Neural cell (in vitro differentiated cells): Measurements from ENCODE around the gene NET1. TPM values are rescaled to one million over a fixed set of nuclear protein-coding genes. Genes with fewer than 3 reads are reported as not detected.

Source experiments
- H2AFZ ChIP-seq: fragments of 200-600, 300-800 bp; sonication (generic), shearing (Covaris generic); 2 replicates; pipeline ENCODE4 v1.6.0; 2014; ENCODE audit warnings: low read depth, mild to moderate bottlenecking, antibody characterized with exemption, low read length, moderate library complexity
- H3F3A ChIP-seq: fragments of 200-600 bp; shearing (Covaris generic); 2 replicates; pipeline ENCODE4 v1.6.1; 2016; ENCODE audit warnings: mild to moderate bottlenecking, moderate library complexity, mixed read lengths, antibody characterized with exemption, low read length; ENCODE audit not compliant: insufficient read depth, poor library complexity, severe bottlenecking
- H3K27ac ChIP-seq: fragments of 200-600, 300-800 bp; sonication (generic), shearing (Covaris generic); 2 replicates; pipeline ENCODE4 v1.5.1; 2014; ENCODE audit warnings: mild to moderate bottlenecking, low read length, moderate library complexity
- H3K27me3 ChIP-seq: fragments of 300-800, 200-600 bp; sonication (generic), shearing (Covaris generic); 2 replicates; pipeline ENCODE4 v1.6.0; 2014; ENCODE audit warnings: mild to moderate bottlenecking, low read depth, low read length, moderate library complexity; ENCODE audit not compliant: insufficient read depth
- H3K36me3 ChIP-seq: fragments of 300-800, 200-600 bp; sonication (generic), shearing (Covaris generic); 2 replicates; pipeline ENCODE4 v1.5.1; 2014; ENCODE audit warnings: mild to moderate bottlenecking, antibody characterized with exemption, low read length, moderate library complexity; ENCODE audit not compliant: insufficient read depth
- H3K4me2 ChIP-seq: fragments of 300-800, 200-600 bp; sonication (generic), shearing (Covaris generic); 2 replicates; pipeline ENCODE4 v1.6.0; 2014; ENCODE audit warnings: mild to moderate bottlenecking, low read length
- H3K4me3 ChIP-seq: fragments of 300-800, 200-600 bp; sonication (generic), shearing (Covaris generic); 2 replicates; pipeline ENCODE4 v1.5.1; 2014; ENCODE audit warnings: mild to moderate bottlenecking, low read length, moderate library complexity
- H3K79me2 ChIP-seq: fragments of 200-600 bp; shearing (Covaris generic); replicated peaks from 2 replicates; pipeline ENCODE4 v1.6.0; 2014; ENCODE audit warnings: mild to moderate bottlenecking, low read length, moderate library complexity; ENCODE audit not compliant: insufficient read depth
- H3K9ac ChIP-seq: fragments of 300-800, 200-600 bp; sonication (generic), shearing (Covaris generic); 2 replicates; pipeline ENCODE4 v1.6.1; 2016; ENCODE audit warnings: mild to moderate bottlenecking, low read length, mixed read lengths
- H3K9me2 ChIP-seq: fragments of 200-600 bp; shearing (Covaris generic); 2 replicates; pipeline ENCODE4 v1.6.1; 2016; ENCODE audit warnings: mild to moderate bottlenecking, low read length, mixed read lengths; ENCODE audit not compliant: insufficient read depth
- H3K9me3 ChIP-seq: fragments of 200-600, 300-800 bp; sonication (generic), shearing (Covaris generic); 2 replicates; pipeline ENCODE4 v1.6.1; 2016; ENCODE audit warnings: mild to moderate bottlenecking, mixed run types, low read length, moderate library complexity, mixed read lengths
- H4K20me1 ChIP-seq: fragments of 200-600 bp; shearing (Covaris generic); 2 replicates; pipeline ENCODE4 v1.6.1; 2016; ENCODE audit warnings: mild to moderate bottlenecking, mixed run types; ENCODE audit not compliant: insufficient read depth
- CTCF ChIP-seq: fragments of 450-650 bp; IDR thresholded peaks from 2 replicates; pipeline ENCODE4 v1.5.1; 2014; ENCODE audit warnings: antibody characterized with exemption, mild to moderate bottlenecking, moderate library complexity; ENCODE audit not compliant: poor library complexity, severe bottlenecking
- EP300 ChIP-seq: fragments of 450-650 bp; conservative IDR thresholded peaks from 2 replicates; pipeline ENCODE4 v1.6.1; 2014; ENCODE audit warnings: antibody characterized with exemption, mild to moderate bottlenecking, moderate library complexity; ENCODE audit not compliant: poor library complexity, severe bottlenecking
- EZH2 ChIP-seq: fragments of 200-600, 300-800 bp; shearing (Covaris generic), sonication (generic); IDR thresholded peaks from 2 replicates; pipeline ENCODE4 v1.6.1; 2014; ENCODE audit warnings: antibody characterized with exemption, low read length, borderline replicate concordance, mild to moderate bottlenecking; ENCODE audit not compliant: insufficient read depth, poor library complexity, severe bottlenecking
- MXI1 ChIP-seq: fragments of 450-650 bp; conservative IDR thresholded peaks from 2 replicates; pipeline ENCODE4 v1.6.1; 2014; ENCODE audit warnings: antibody characterized with exemption, mild to moderate bottlenecking; ENCODE audit not compliant: poor library complexity, severe bottlenecking
- POLR2AphosphoS5 ChIP-seq: IDR thresholded peaks from 2 replicates; pipeline ENCODE4 v1.6.1; 2012
- RAD21 ChIP-seq: fragments of 450-650 bp; conservative IDR thresholded peaks from 2 replicates; pipeline ENCODE4 v1.6.1; 2014; ENCODE audit warnings: antibody characterized with exemption, mild to moderate bottlenecking, moderate library complexity
- REST ChIP-seq: IDR thresholded peaks from 2 replicates; pipeline ENCODE4 v1.6.1; 2012; ENCODE audit warnings: borderline replicate concordance
- SMC3 ChIP-seq: fragments of 450-650 bp; conservative IDR thresholded peaks from 2 replicates; pipeline ENCODE4 v1.6.1; 2014; ENCODE audit warnings: antibody characterized with exemption, mild to moderate bottlenecking, moderate library complexity; ENCODE audit not compliant: poor library complexity
- TAF1 ChIP-seq: IDR thresholded peaks from 2 replicates; pipeline ENCODE4 v1.6.1; 2012; ENCODE audit warnings: low read depth
- polyA plus RNA-seq: library from polyadenylated mRNA; depleted of rRNA; stranded (reverse); fragments of >200 nt; gene quantifications from 2 replicates; pipeline ENCODE4 v1.2.3, GENCODE V29; 2014

NET1 gene
- polyA plus RNA-seq, 1 donor from 2014 or later, result 8.0 TPM

DNA sequence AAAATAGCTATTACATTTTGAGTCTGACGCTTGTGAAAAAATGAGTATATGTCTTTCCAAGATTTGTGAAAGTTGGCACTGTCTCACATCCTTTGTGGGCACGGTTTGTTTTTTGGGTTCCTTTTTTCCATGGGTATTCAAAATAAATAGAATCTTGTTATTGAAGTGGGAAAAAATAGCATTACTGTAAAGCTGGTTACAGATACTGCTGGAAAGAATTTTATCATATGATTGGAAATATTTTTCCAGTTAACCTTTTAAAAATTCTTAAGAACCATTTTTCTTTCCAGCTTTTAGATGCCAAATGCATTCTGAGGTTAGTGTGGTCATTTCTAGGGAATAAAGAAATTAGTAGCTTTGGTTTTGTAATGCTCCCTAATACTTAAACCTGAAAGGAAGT lies 11.4 kb downstream of the NET1 start:
- Histone ChIP-seq H3K36me3 (no peaks in the 10 kb centered on the region), H3F3A (no peaks in the 10 kb centered on the region), H3K9me3 (no peaks in the 10 kb centered on the region), H3K4me2 (no peak overlapping the region), H3K27me3 (no peaks in the 10 kb centered on the region), H3K79me2 (peaks cover 17% of the 10 kb centered on the region), H3K9me2 (no peaks in the 10 kb centered on the region), H3K4me3 (no peak overlapping the region), H2AFZ (no peak overlapping the region), H3K9ac (no peak overlapping the region), H4K20me1 (no peaks in the 10 kb centered on the region), H3K27ac (no peak overlapping the region)
- TF ChIP-seq TAF1, result no peak
- no peak for TF ChIP-seq MXI1
- no peak for TF ChIP-seq POLR2AphosphoS5
- no peak for TF ChIP-seq RAD21
- no peak for TF ChIP-seq EZH2
- no peak for TF ChIP-seq SMC3
- no peak for TF ChIP-seq CTCF
- TF ChIP-seq EP300, result no peak
- TF ChIP-seq REST, result no peak

- no peaks in the 10 kb centered on the region for H3K9me3 ChIP-seq
- H3F3A ChIP-seq, result no peaks in the 10 kb centered on the region
- no peaks in the 10 kb centered on the region for H3K9me2 ChIP-seq
- no peak overlapping the region for H3K9ac ChIP-seq
- TF ChIP-seq POLR2AphosphoS5, result no peak
- TF ChIP-seq RAD21, result no peak
- no peak for TF ChIP-seq MXI1
- no peak for TF ChIP-seq EP300
- no peak for TF ChIP-seq CTCF
- TF ChIP-seq SMC3, result no peak
- TF ChIP-seq EZH2, result no peak
- no peak for TF ChIP-seq REST
- TF ChIP-seq TAF1, result no peak
- H3K36me3 ChIP-seq, result no peaks in the 10 kb centered on the region
- no peak overlapping the region for H3K4me2 ChIP-seq
- H2AFZ ChIP-seq, result no peak overlapping the region
- peak overlapping the region; percentile 11 for H3K27ac ChIP-seq
- no peaks in the 10 kb centered on the region for H3K27me3 ChIP-seq
- peaks cover 13% of the 10 kb centered on the region for H3K79me2 ChIP-seq
- H3K4me3 ChIP-seq, result no peak overlapping the region
- H4K20me1 ChIP-seq, result no peaks in the 10 kb centered on the region
Measured at GRCh38 chr10:5424751-5425150, 12.4 kb downstream of the NET1 start.
